ENCODE measurements around the gene NSD2. TPM values are rescaled to one million over a fixed set of nuclear protein-coding genes. Genes with fewer than 3 reads are reported as not detected.

NSD2 gene
- total and polyA plus RNA-seq, 2 donors (not counting 1 experiment from before 2014, with no cell fraction given) = 26.6 to 68.4 TPM

DNA sequence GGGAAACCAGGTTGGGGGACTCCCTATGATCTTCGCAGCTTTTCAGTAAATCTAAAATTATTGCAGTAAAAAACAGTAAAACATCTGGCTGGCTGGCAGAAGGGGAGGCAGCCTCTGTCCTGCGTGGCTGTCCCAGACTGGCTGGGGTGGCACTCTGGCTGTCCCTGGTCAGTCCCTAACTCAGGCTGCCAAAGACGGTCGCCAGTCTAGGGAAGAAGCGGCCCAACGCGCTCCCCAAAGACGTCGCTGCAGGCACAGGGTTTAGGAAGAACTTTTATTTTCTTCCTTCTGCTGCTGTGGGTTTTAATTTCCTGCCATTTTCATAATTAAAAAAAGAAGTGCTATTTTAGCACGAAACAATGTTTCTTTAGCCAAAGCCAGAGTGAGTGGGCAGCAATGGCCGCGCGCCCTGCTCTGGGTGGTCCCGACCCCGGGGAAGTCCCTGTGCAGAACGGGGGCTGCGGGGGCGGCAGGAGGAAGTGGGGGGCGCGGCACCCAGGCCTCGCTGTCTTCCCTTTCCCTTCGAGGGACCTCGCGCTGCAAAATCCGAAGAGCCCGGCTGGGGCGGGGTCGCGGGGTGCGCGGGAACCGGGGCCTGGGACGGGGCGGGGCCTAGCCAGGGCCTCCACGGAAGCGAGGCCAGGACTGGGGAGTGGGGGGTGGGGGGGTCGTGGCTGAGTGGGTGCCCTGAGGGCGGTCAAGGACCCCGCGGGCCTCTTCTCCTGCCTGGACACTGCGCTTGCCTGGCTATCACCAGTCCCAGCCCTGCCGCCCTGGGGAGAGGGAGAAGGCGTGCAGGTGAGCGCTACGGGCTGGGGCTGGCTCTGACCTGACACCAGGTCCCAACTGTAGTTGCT is 8.9 kb upstream of the NSD2 start:
- Histone ChIP-seq H3K27ac (ENCODE audit: insufficient read depth, low read length) (no peak overlapping the region), H2AFZ (ENCODE audit: low read length) (no peak overlapping the region), H3K36me3 (ENCODE audit: control insufficient read depth, insufficient read depth, low read length) (no peaks in the 10 kb centered on the region), H3K27me3 (ENCODE audit: control insufficient read depth, insufficient read depth, low read length) (no peaks in the 10 kb centered on the region), H3K79me2 (ENCODE audit: control insufficient read depth, insufficient read depth, low read length) (no peaks in the 10 kb centered on the region), H3K9ac (ENCODE audit: insufficient read depth, low read length) (no peak overlapping the region), H3K4me1 (ENCODE audit: control insufficient read depth, extremely low read depth, insufficient read depth, low read length) (no peaks in the 10 kb centered on the region), H3K9me3 (ENCODE audit: control insufficient read depth, insufficient read depth, low read depth, low read length) (no peaks in the 10 kb centered on the region), H3K4me2 (ENCODE audit: extremely low read depth, insufficient read depth, low read length) (peak overlapping the region; percentile 62), H3K4me3 (replicated peaks in 1 of 4; ENCODE audit: control extremely low read depth in 1 of 4, insufficient read depth in 1 of 4, low read depth in 3 of 4, low read length in 4 of 4) (peak overlapping the region in 1 of 4 experiments; percentile 28), H4K20me1 (ENCODE audit: control insufficient read depth, extremely low read depth, insufficient read depth, low read length) (no peaks in the 10 kb centered on the region)
- no peak for DNase-seq (ENCODE audit: low read depth in 2 of 2)
- no peak for TF ChIP-seq EZH2 (IDR thresholded peaks at IDR 0.05; ENCODE audit: low read length, missing control alignments)
- TF ChIP-seq, protein P1, sequence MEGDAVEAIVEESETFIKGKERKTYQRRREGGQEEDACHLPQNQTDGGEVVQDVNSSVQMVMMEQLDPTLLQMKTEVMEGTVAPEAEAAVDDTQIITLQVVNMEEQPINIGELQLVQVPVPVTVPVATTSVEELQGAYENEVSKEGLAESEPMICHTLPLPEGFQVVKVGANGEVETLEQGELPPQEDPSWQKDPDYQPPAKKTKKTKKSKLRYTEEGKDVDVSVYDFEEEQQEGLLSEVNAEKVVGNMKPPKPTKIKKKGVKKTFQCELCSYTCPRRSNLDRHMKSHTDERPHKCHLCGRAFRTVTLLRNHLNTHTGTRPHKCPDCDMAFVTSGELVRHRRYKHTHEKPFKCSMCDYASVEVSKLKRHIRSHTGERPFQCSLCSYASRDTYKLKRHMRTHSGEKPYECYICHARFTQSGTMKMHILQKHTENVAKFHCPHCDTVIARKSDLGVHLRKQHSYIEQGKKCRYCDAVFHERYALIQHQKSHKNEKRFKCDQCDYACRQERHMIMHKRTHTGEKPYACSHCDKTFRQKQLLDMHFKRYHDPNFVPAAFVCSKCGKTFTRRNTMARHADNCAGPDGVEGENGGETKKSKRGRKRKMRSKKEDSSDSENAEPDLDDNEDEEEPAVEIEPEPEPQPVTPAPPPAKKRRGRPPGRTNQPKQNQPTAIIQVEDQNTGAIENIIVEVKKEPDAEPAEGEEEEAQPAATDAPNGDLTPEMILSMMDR (conservative IDR thresholded peaks at IDR 0.05 in 1 of 2, IDR thresholded peaks at IDR 0.05 in 1 of 2; ENCODE audit: low read depth in 1 of 2, low read length in 2 of 2) = no peak

DNA sequence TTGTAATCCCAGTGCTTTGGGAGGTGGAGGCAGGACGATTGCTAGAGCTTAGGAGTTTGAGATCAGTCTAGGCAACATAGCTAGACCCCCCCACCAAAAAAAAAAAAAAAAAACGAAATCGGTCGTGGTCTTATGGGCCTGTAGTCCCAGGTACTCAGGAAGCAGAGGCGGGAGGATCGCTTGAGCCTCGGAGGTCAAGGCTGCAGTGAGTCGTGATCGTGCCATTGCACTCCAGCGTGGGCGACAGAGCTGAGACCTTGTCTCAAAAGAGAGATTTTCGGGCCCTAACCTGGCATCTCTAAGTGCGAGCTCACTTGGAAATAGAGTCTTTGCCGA is 8.3 kb upstream of the NSD2 start:
- H3K4me2 ChIP-seq (ENCODE audit: extremely low read depth, insufficient read depth, low read length) = no peak overlapping the region
- TF ChIP-seq, protein P1 (conservative IDR thresholded peaks at IDR 0.05 in 1 of 2, IDR thresholded peaks at IDR 0.05 in 1 of 2; ENCODE audit: low read depth in 1 of 2, low read length in 2 of 2) = no peak
- TF ChIP-seq EZH2 (IDR thresholded peaks at IDR 0.05; ENCODE audit: low read length, missing control alignments) = no peak

DNA sequence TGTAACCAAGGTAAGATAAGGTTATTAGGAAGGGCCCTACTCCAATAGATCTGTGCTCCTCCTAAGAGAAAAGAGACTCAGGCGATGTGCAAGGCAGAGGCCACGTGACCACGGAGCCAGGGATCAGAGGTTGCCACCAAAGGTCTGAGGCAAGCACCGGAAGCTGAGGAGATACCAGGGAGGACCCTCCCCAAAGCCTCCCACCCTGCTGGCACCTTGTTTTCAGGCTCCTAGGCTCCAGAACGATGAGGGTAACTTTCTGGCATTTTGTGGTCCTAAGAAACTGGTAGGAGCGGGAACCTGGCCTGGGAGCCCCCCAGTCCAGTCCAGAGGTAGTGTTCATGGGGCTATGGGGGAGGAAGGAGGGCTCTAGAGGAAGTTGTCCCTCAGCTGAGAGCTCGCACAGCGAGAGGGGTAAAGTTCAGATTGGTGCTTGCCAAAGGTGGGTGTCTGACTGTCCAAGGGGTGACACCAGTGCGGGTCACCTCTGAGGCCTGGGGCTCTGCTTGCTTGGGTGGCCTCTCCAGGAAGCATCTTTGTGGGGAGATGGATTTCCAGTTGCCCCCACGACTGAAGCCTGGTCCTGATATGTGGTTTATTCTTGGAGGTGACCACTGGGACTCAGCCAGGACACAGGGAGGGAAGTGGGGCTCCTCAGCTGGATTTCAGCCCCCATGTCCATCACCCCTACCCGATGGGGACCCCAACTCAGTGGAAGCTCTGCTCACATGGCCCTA is 7.7 kb upstream of the NSD2 start:
- Histone ChIP-seq H3K9me3 (ENCODE audit: control insufficient read depth, insufficient read depth, low read depth, low read length) (no peaks in the 10 kb centered on the region), H3K9ac (ENCODE audit: insufficient read depth, low read length) (no peak overlapping the region), H3K4me1 (ENCODE audit: control insufficient read depth, extremely low read depth, insufficient read depth, low read length) (no peaks in the 10 kb centered on the region), H4K20me1 (ENCODE audit: control insufficient read depth, extremely low read depth, insufficient read depth, low read length) (no peaks in the 10 kb centered on the region), H3K79me2 (ENCODE audit: control insufficient read depth, insufficient read depth, low read length) (no peaks in the 10 kb centered on the region), H2AFZ (ENCODE audit: low read length) (no peak overlapping the region), H3K36me3 (ENCODE audit: control insufficient read depth, insufficient read depth, low read length) (no peaks in the 10 kb centered on the region), H3K27ac (ENCODE audit: insufficient read depth, low read length) (no peak overlapping the region), H3K4me2 (ENCODE audit: extremely low read depth, insufficient read depth, low read length) (no peak overlapping the region), H3K4me3 (replicated peaks in 1 of 4; ENCODE audit: control extremely low read depth in 1 of 4, insufficient read depth in 1 of 4, low read depth in 3 of 4, low read length in 4 of 4) (no peak overlapping the region), H3K27me3 (ENCODE audit: control insufficient read depth, insufficient read depth, low read length) (no peaks in the 10 kb centered on the region)
- no peak for TF ChIP-seq EZH2 (IDR thresholded peaks at IDR 0.05; ENCODE audit: low read length, missing control alignments)
- TF ChIP-seq, protein P1 (conservative IDR thresholded peaks at IDR 0.05 in 1 of 2, IDR thresholded peaks at IDR 0.05 in 1 of 2; ENCODE audit: low read depth in 1 of 2, low read length in 2 of 2) = no peak
- no peak for DNase-seq (ENCODE audit: low read depth in 2 of 2)

More for the DNA sequence above, 8.3 kb upstream of the NSD2 start:
- Histone ChIP-seq H3K27ac (ENCODE audit: insufficient read depth, low read length) (no peak overlapping the region), H3K36me3 (ENCODE audit: control insufficient read depth, insufficient read depth, low read length) (no peaks in the 10 kb centered on the region), H3K9me3 (ENCODE audit: control insufficient read depth, insufficient read depth, low read depth, low read length) (no peaks in the 10 kb centered on the region), H3K4me3 (replicated peaks in 1 of 4; ENCODE audit: control extremely low read depth in 1 of 4, insufficient read depth in 1 of 4, low read depth in 3 of 4, low read length in 4 of 4) (no peak overlapping the region), H3K9ac (ENCODE audit: insufficient read depth, low read length) (no peak overlapping the region), H3K27me3 (ENCODE audit: control insufficient read depth, insufficient read depth, low read length) (no peaks in the 10 kb centered on the region), H3K79me2 (ENCODE audit: control insufficient read depth, insufficient read depth, low read length) (no peaks in the 10 kb centered on the region), H3K4me1 (ENCODE audit: control insufficient read depth, extremely low read depth, insufficient read depth, low read length) (no peaks in the 10 kb centered on the region), H2AFZ (ENCODE audit: low read length) (no peak overlapping the region), H4K20me1 (ENCODE audit: control insufficient read depth, extremely low read depth, insufficient read depth, low read length) (no peaks in the 10 kb centered on the region)
- DNase-seq (ENCODE audit: low read depth in 2 of 2) = no peak

All from fibroblast of lung (primary cell).